Trophoblast cell (in vitro differentiated cells and primary cell): ENCODE results near the gene FUCA1.

Source experiments
- DNase-seq, 2 donors: peaks; one replicate each; pipeline ENCODE4 v3.0.0-alpha.2; 2016
- H2AFZ ChIP-seq: 2 replicates; pipeline ENCODE4 v1.6.1; 2013; ENCODE audit warnings: low read length, moderate library complexity, mild to moderate bottlenecking; ENCODE audit not compliant: insufficient read depth, poor library complexity
- H2AK5ac ChIP-seq: 2 replicates; pipeline ENCODE4 v1.6.1; 2013; ENCODE audit warnings: mild to moderate bottlenecking, low read length
- H2BK120ac ChIP-seq: 2 replicates; pipeline ENCODE4 v1.6.1; 2013; ENCODE audit warnings: low read length, mild to moderate bottlenecking, moderate library complexity; ENCODE audit not compliant: insufficient read depth, poor library complexity
- H2BK12ac ChIP-seq: 2 replicates; pipeline ENCODE4 v1.6.1; 2013; ENCODE audit warnings: mild to moderate bottlenecking, low read length, moderate library complexity
- H2BK5ac ChIP-seq: 2 replicates; pipeline ENCODE4 v1.6.1; 2013; ENCODE audit warnings: low read length, low read depth, moderate library complexity, mild to moderate bottlenecking; ENCODE audit not compliant: poor library complexity
- H3K14ac ChIP-seq: 2 replicates; pipeline ENCODE4 v1.6.1; 2013; ENCODE audit warnings: mild to moderate bottlenecking, low read length
- H3K18ac ChIP-seq: 2 replicates; pipeline ENCODE4 v1.6.1; 2013; ENCODE audit warnings: mild to moderate bottlenecking, low read length
- H3K23ac ChIP-seq: 2 replicates; pipeline ENCODE4 v1.6.1; 2013; ENCODE audit warnings: low read length
- H3K27ac ChIP-seq: 2 replicates; pipeline ENCODE4 v1.5.1; 2013; ENCODE audit warnings: low read depth, mild to moderate bottlenecking, inconsistent platforms, low read length, moderate library complexity
- H3K27me3 ChIP-seq: 2 replicates; pipeline ENCODE4 v1.6.1; 2013; ENCODE audit warnings: inconsistent platforms, mild to moderate bottlenecking, low read length, moderate library complexity; ENCODE audit not compliant: insufficient read depth
- H3K36me3 ChIP-seq, 2 experiments: 1 replicate in 1 of 2; 2 replicates in 1 of 2; pipeline ENCODE4 v1.6.1; 2013; ENCODE audit warnings: low read length in 2 of 2, mild to moderate bottlenecking in 2 of 2, moderate library complexity in 1 of 2; ENCODE audit not compliant: insufficient read depth in 2 of 2, control insufficient read depth in 1 of 2
- H3K4ac ChIP-seq: 2 replicates; pipeline ENCODE4 v1.6.1; 2013; ENCODE audit warnings: low read depth, mild to moderate bottlenecking, low read length, moderate library complexity
- H3K4me1 ChIP-seq, 2 experiments: 1 replicate in 1 of 2; 2 replicates in 1 of 2; pipeline ENCODE4 v1.6.1; 2013; ENCODE audit warnings: low read length in 2 of 2, mild to moderate bottlenecking in 2 of 2, moderate library complexity in 1 of 2; ENCODE audit not compliant: insufficient read depth in 2 of 2, control insufficient read depth in 1 of 2
- H3K4me2 ChIP-seq: 2 replicates; pipeline ENCODE4 v1.6.1; 2013; ENCODE audit warnings: inconsistent platforms, mild to moderate bottlenecking, low read length, moderate library complexity
- H3K4me3 ChIP-seq: 2 replicates; pipeline ENCODE4 v1.5.1; 2013; ENCODE audit warnings: mild to moderate bottlenecking, low read depth, low read length, inconsistent platforms
- H3K79me1 ChIP-seq: one replicate; pipeline ENCODE4 v1.6.1; 2013; ENCODE audit warnings: low read length
- H3K79me2 ChIP-seq: 2 replicates; pipeline ENCODE4 v1.6.1; 2013; ENCODE audit warnings: low read length, mild to moderate bottlenecking; ENCODE audit not compliant: control insufficient read depth, insufficient read depth, poor library complexity
- H3K9ac ChIP-seq: 2 replicates; pipeline ENCODE4 v1.6.1; 2013; ENCODE audit warnings: mild to moderate bottlenecking, low read length
- H3K9me3 ChIP-seq: 2 replicates; pipeline ENCODE4 v1.6.1; 2013; ENCODE audit warnings: low read depth, mild to moderate bottlenecking, control low read depth, inconsistent platforms, low read length; ENCODE audit not compliant: insufficient read depth
- H4K12ac ChIP-seq: 2 replicates; pipeline ENCODE4 v1.6.1; 2013; ENCODE audit warnings: low read depth, mild to moderate bottlenecking, low read length, moderate library complexity
- H4K8ac ChIP-seq: 2 replicates; pipeline ENCODE4 v1.6.1; 2013; ENCODE audit warnings: low read depth, mild to moderate bottlenecking, low read length, moderate library complexity
- H4K91ac ChIP-seq: one replicate; pipeline ENCODE4 v1.6.1; 2013; ENCODE audit warnings: low read depth, mild to moderate bottlenecking, low read length, moderate library complexity
- WGBS: extraction: QIAGEN DNeasy Blood & Tissue Kit; methylation state at CpG from one replicate; pipeline ENCODE4 v1.1.7; 2013; ENCODE audit warnings: missing lambda C conversion rate; ENCODE audit not compliant: insufficient read length, insufficient coverage; ENCODE audit errors: extremely low coverage; 5-methylcytosine and 5-hydroxymethylcytosine counted together

Gene FUCA1

DNA sequence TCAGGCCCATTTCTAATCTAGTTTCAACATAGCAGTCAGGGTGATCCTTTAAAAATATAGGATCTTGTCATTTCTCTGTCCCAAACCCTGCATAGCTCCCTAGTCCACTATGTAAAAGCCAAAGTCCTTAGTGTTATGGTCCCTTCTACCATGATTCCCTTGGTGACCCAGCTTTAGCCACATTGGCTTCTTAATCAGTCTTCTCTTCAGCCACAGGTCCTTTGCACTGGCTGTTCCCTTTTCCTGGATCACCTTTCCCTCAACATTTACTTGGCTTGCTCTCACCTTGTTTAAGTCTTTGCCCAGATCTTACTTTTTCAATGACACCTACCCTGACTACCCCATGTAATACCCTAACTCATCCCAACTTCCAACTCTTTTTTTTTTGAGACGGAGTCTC is 11.7 kb upstream of the FUCA1 start:
- H4K8ac ChIP-seq = no peak overlapping the region
- H2BK12ac ChIP-seq = no peak overlapping the region
- H2AFZ ChIP-seq = no peak overlapping the region
- no peaks in the 10 kb centered on the region for H3K36me3 ChIP-seq
- H3K4me2 ChIP-seq = no peak overlapping the region
- H4K12ac ChIP-seq = no peak overlapping the region
- H2BK120ac ChIP-seq = no peak overlapping the region
- H3K23ac ChIP-seq = no peak overlapping the region
- H3K9me3 ChIP-seq = peaks cover 3% of the 10 kb centered on the region
- no peak overlapping the region for H3K4me3 ChIP-seq
- DNase-seq = no peak
- H3K4me1 ChIP-seq = no peaks in the 10 kb centered on the region
- H3K4ac ChIP-seq = no peak overlapping the region
- no peak overlapping the region for H3K14ac ChIP-seq
- H3K27ac ChIP-seq = no peak overlapping the region
- H3K79me2 ChIP-seq = no peaks in the 10 kb centered on the region
- no peak overlapping the region for H2BK5ac ChIP-seq
- WGBS = no CpG with 5 or more reads among the region's 1 CpG
- no peaks in the 10 kb centered on the region for H3K79me1 ChIP-seq
- H3K9ac ChIP-seq = no peak overlapping the region
- H2AK5ac ChIP-seq = no peak overlapping the region
- H4K91ac ChIP-seq = no peak overlapping the region
- no peak overlapping the region for H3K18ac ChIP-seq
- H3K27me3 ChIP-seq = no peaks in the 10 kb centered on the region

DNA sequence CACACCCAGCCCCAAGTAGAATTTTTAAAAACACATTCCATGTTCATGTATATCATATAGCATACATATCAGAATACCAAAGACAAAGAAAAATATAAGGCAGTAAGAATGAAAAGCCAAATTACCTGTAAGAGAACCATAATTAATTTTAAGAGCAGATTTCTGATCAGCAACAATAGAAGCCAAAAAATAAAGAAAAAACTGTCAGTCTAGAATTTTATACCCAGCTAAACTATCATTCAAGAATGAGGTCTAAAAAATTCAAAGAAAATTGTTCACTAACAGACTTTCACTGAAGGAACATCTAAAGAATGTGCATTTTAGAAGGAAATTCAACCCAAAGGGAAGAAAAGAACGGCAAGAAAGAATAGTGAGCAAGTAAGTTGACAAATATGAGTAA is 10.6 kb upstream of the FUCA1 start:
- H3K36me3 ChIP-seq = no peaks in the 10 kb centered on the region
- H3K18ac ChIP-seq = no peak overlapping the region
- H2BK12ac ChIP-seq = no peak overlapping the region
- no peaks in the 10 kb centered on the region for H3K79me1 ChIP-seq
- no peak overlapping the region for H4K8ac ChIP-seq
- H2BK5ac ChIP-seq = no peak overlapping the region
- no peak overlapping the region for H3K4me3 ChIP-seq
- H3K79me2 ChIP-seq = no peaks in the 10 kb centered on the region
- no peak overlapping the region for H3K23ac ChIP-seq
- H3K9ac ChIP-seq = no peak overlapping the region
- no peak for DNase-seq
- no peak overlapping the region for H2AFZ ChIP-seq
- no CpG with 5 or more reads among the region's 1 CpG for WGBS
- peaks cover 3% of the 10 kb centered on the region for H3K9me3 ChIP-seq
- H4K12ac ChIP-seq = no peak overlapping the region
- no peak overlapping the region for H3K4me2 ChIP-seq
- H3K14ac ChIP-seq = no peak overlapping the region
- H3K27me3 ChIP-seq = no peaks in the 10 kb centered on the region
- no peak overlapping the region for H4K91ac ChIP-seq
- no peak overlapping the region for H2BK120ac ChIP-seq
- no peak overlapping the region for H3K4ac ChIP-seq
- H3K4me1 ChIP-seq = no peaks in the 10 kb centered on the region
- no peak overlapping the region for H2AK5ac ChIP-seq
- H3K27ac ChIP-seq = no peak overlapping the region

DNA sequence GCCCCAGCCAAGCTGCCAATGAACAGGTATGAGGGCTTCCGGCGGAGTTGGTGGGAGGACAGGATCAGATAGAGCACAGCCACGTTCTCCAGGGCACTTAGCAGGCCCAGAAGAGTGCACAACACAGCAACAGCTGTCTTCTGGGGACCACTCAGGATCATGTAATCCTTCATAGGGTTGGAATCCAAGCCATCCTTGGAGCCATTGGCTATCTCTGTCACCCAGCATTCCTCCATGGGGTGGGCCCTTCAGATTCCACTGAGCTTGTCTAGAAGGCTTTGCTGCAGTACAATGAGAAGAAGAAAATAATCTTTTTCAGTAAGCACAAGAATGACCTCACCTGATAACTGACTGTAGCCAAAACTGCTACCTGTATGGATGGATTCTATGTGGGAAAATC is 7.3 kb upstream of the FUCA1 start:
- Histone ChIP-seq H3K23ac (no peak overlapping the region), H3K4me1 (no peaks in the 10 kb centered on the region), H3K79me2 (no peaks in the 10 kb centered on the region), H3K9ac (no peak overlapping the region), H3K14ac (no peak overlapping the region), H3K4me2 (no peak overlapping the region), H3K9me3 (peaks cover 3% of the 10 kb centered on the region), H2BK120ac (no peak overlapping the region), H3K27me3 (no peaks in the 10 kb centered on the region), H3K36me3 (no peaks in the 10 kb centered on the region), H3K79me1 (no peaks in the 10 kb centered on the region), H2BK5ac (no peak overlapping the region), H3K27ac (no peak overlapping the region), H4K91ac (no peak overlapping the region), H2AK5ac (no peak overlapping the region), H3K4me3 (no peak overlapping the region), H2AFZ (no peak overlapping the region), H4K12ac (no peak overlapping the region), H3K4ac (no peak overlapping the region), H3K18ac (no peak overlapping the region), H4K8ac (no peak overlapping the region), H2BK12ac (no peak overlapping the region)
- DNase-seq = peak; percentile 2 to 7
- WGBS = no CpG with 5 or more reads among the region's 3 CpGs

DNA sequence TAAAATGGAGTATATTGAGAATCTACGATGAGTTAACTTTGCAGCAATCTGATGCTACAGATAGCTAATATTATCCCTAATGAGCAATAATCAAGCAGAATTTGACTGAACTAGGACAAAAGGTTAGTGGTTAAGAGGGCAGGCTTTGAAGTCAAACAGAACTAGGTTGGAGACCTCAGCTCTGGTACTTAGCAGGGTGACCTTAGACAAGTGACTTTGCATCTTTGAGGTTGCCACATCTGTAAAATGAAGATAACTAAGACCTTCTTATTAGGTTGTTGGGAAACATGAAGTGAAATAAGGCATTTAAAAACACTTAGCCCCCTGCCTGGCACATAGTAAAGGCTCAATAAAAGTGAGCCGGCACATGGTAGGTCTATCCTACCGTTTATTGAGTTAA is 4.3 kb upstream of the FUCA1 start:
- Histone ChIP-seq H4K91ac (no peak overlapping the region), H3K79me2 (no peaks in the 10 kb centered on the region), H3K9me3 (no peaks in the 10 kb centered on the region), H3K27ac (no peak overlapping the region), H2AFZ (no peak overlapping the region), H2BK120ac (no peak overlapping the region), H3K23ac (no peak overlapping the region), H3K36me3 (no peaks in the 10 kb centered on the region), H3K4me1 (peaks cover 0 to 6% of the 10 kb centered on the region in 2 experiments), H2AK5ac (no peak overlapping the region), H3K14ac (no peak overlapping the region), H4K12ac (no peak overlapping the region), H3K18ac (no peak overlapping the region), H3K4me2 (no peak overlapping the region), H2BK12ac (no peak overlapping the region), H3K79me1 (peaks cover 4% of the 10 kb centered on the region), H3K4ac (no peak overlapping the region), H3K4me3 (no peak overlapping the region), H2BK5ac (no peak overlapping the region), H4K8ac (no peak overlapping the region), H3K27me3 (peaks cover 4% of the 10 kb centered on the region), H3K9ac (no peak overlapping the region)
- no CpG with 5 or more reads among the region's 3 CpGs for WGBS
- no peak for DNase-seq
